Chondrocyte (in vitro differentiated cells): Measurements from ENCODE around the gene JAG1. TPM values are rescaled to one million over a fixed set of nuclear protein-coding genes. Genes with fewer than 3 reads are reported as not detected.

Experiments
- DNase-seq: peaks from one replicate; pipeline ENCODE4 v3.0.0; 2021; ENCODE audit warnings: mixed read lengths, low spot score
- H3K27ac Mint-ChIP-seq: one replicate; pipeline ENCODE4 v1.8.0; 2021; ENCODE audit warnings: mild to moderate bottlenecking, moderate library complexity, mixed read lengths; ENCODE audit not compliant: unreplicated experiment
- H3K27me3 Mint-ChIP-seq: 2 replicates; pipeline ENCODE4 v1.8.0; 2021; ENCODE audit warnings: low read depth, mixed read lengths
- H3K36me3 Mint-ChIP-seq: 2 replicates; pipeline ENCODE4 v1.8.0; 2021; ENCODE audit warnings: low read depth, mixed read lengths
- H3K4me1 Mint-ChIP-seq: 2 replicates; pipeline ENCODE4 v1.8.0; 2021; ENCODE audit warnings: low read depth, mild to moderate bottlenecking, mixed read lengths
- H3K4me3 Mint-ChIP-seq: one replicate; pipeline ENCODE4 v1.8.0; 2021; ENCODE audit warnings: mild to moderate bottlenecking, moderate library complexity, mixed read lengths; ENCODE audit not compliant: unreplicated experiment
- H3K9me3 Mint-ChIP-seq: 2 replicates; pipeline ENCODE4 v1.8.0; 2021; ENCODE audit warnings: low read depth, mixed read lengths
- CTCF ChIP-seq: fragments of 200-600 bp; sonication (generic); IDR thresholded peaks from 2 replicates; pipeline ENCODE4 v1.5.0; 2021; ENCODE audit warnings: antibody characterized with exemption, mild to moderate bottlenecking, moderate library complexity
- total RNA-seq: library from RNA; stranded (reverse); gene quantifications from 3 replicates; pipeline ENCODE4 v1.2.1, GENCODE V29; 2021

The JAG1 gene
- total RNA-seq, 1 donor from 2014 or later = 510 TPM

- Mint-ChIP-seq H3K27ac (peak overlapping the region; percentile 95), H3K4me3 (no peak overlapping the region), H3K27me3 (no peaks in the 10 kb centered on the region), H3K4me1 (peaks cover 94% of the 10 kb centered on the region), H3K36me3 (peaks cover 17% of the 10 kb centered on the region), H3K9me3 (no peaks in the 10 kb centered on the region)
- no peak for TF ChIP-seq CTCF
- DNase-seq = no peak
Observed at GRCh38 chr20:10634211-10634610, 39.6 kb downstream of the JAG1 start.

- peak overlapping the region; percentile 95 for H3K27ac Mint-ChIP-seq
- H3K4me3 Mint-ChIP-seq = no peak overlapping the region
- no peaks in the 10 kb centered on the region for H3K27me3 Mint-ChIP-seq
- TF ChIP-seq CTCF = no peak
- H3K4me1 Mint-ChIP-seq = peaks cover 95% of the 10 kb centered on the region
- no peak for DNase-seq
- peaks cover 13% of the 10 kb centered on the region for H3K36me3 Mint-ChIP-seq
- H3K9me3 Mint-ChIP-seq = no peaks in the 10 kb centered on the region
Observed at GRCh38 chr20:10633718-10634117, 40.1 kb downstream of the JAG1 start.

GRCh38 chr20:10632721-10633509, 40.9 kb downstream of the JAG1 start:
- DNase-seq = no peak
- Mint-ChIP-seq H3K4me1 (peaks cover 95% of the 10 kb centered on the region), H3K27me3 (no peaks in the 10 kb centered on the region), H3K4me3 (no peak overlapping the region), H3K36me3 (peaks cover 8% of the 10 kb centered on the region), H3K27ac (peak overlapping the region; percentile 95), H3K9me3 (no peaks in the 10 kb centered on the region)
- no peak for TF ChIP-seq CTCF

GRCh38 chr20:10631126-10631525, 42.7 kb downstream of the JAG1 start:
- Mint-ChIP-seq H3K4me1 (peaks cover 95% of the 10 kb centered on the region), H3K36me3 (no peaks in the 10 kb centered on the region), H3K27me3 (no peaks in the 10 kb centered on the region), H3K9me3 (no peaks in the 10 kb centered on the region), H3K27ac (peak overlapping the region; percentile 17), H3K4me3 (no peak overlapping the region)
- no peak for TF ChIP-seq CTCF
- no peak for DNase-seq

- Mint-ChIP-seq H3K27ac (peak overlapping the region; percentile 92), H3K36me3 (no peaks in the 10 kb centered on the region), H3K27me3 (no peaks in the 10 kb centered on the region), H3K4me3 (no peak overlapping the region), H3K4me1 (peaks cover 94% of the 10 kb centered on the region), H3K9me3 (no peaks in the 10 kb centered on the region)
- no peak for DNase-seq
- TF ChIP-seq CTCF = no peak
Observed at GRCh38 chr20:10629946-10630650, 43.7 kb downstream of the JAG1 start.
